Vagina (tissue), 2 donors: ENCODE measurements around the gene SIGLEC11.

ENCODE experiments used
- POLR2A ChIP-seq, 2 donors: fragments of 450-650 bp; IDR thresholded peaks; one replicate each; pipeline ENCODE4 v1.6.1; 2017; ENCODE audit warnings: antibody characterized with exemption in 2 of 2, mild to moderate bottlenecking in 2 of 2, moderate library complexity in 2 of 2
- POLR2AphosphoS5 ChIP-seq, 2 donors: sonication (generic); formaldehyde crosslinking; IDR thresholded peaks; one replicate each; pipeline ENCODE4 v1.9.0; 2017; ENCODE audit warnings: antibody characterized with exemption in 2 of 2, mild to moderate bottlenecking in 2 of 2, low read depth in 1 of 2; ENCODE audit not compliant: insufficient read depth in 1 of 2
- TF ChIP-seq, protein P1 (sequence below), 3 experiments: fragments of 450-650 bp in 2 of 3; fragments of 200-600 bp in 1 of 3; sonication (generic) in 1 of 3; IDR thresholded peaks; one replicate each; pipeline ENCODE4 v1.5.1; 2017 to 2019; ENCODE audit warnings: antibody characterized with exemption in 3 of 3, mild to moderate bottlenecking in 2 of 3, moderate library complexity in 2 of 3

DNA sequence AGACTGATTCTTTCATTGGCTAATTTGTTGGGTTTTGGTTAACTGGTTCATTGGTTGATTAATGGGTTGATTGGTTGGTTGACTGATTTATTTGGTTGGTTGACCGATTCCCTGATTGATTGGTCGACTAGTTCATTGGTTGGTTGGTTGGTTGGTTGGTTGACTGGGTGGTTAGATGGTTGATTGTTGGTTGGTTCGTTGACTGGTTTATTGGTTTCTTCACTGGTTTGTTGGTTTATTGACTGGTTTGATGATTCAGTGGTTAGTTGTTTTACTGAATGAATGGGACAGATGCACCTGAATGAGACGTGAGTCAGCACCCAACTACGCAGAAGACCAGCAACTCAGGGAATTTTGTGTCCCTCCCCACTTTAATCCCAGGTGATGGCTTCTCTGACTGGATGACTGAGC lies 28.9 kb downstream of the SIGLEC11 start:
- TF ChIP-seq POLR2A (IDR thresholded peaks at IDR 0.05): no peak
- TF ChIP-seq, protein P1, sequence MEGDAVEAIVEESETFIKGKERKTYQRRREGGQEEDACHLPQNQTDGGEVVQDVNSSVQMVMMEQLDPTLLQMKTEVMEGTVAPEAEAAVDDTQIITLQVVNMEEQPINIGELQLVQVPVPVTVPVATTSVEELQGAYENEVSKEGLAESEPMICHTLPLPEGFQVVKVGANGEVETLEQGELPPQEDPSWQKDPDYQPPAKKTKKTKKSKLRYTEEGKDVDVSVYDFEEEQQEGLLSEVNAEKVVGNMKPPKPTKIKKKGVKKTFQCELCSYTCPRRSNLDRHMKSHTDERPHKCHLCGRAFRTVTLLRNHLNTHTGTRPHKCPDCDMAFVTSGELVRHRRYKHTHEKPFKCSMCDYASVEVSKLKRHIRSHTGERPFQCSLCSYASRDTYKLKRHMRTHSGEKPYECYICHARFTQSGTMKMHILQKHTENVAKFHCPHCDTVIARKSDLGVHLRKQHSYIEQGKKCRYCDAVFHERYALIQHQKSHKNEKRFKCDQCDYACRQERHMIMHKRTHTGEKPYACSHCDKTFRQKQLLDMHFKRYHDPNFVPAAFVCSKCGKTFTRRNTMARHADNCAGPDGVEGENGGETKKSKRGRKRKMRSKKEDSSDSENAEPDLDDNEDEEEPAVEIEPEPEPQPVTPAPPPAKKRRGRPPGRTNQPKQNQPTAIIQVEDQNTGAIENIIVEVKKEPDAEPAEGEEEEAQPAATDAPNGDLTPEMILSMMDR (IDR thresholded peaks at IDR 0.05): no peak
- no peak for TF ChIP-seq POLR2AphosphoS5 (IDR thresholded peaks at IDR 0.05; ENCODE audit: insufficient read depth in 1 of 2, low read depth in 1 of 2)
